WTC11 (cell line): ENCODE measurements around the gene XDH.

Experiments
- ATF6 ChIP-seq: sonication (generic); formaldehyde crosslinking; IDR thresholded peaks from 2 replicates; pipeline ENCODE4 v1.8.1; 2023; ENCODE audit warnings: mild to moderate bottlenecking, missing genetic modification reagents
- CTCF ChIP-seq: fragments of 200-600 bp; IDR thresholded peaks from 2 replicates; pipeline ENCODE4 v1.8.0; 2022; ENCODE audit warnings: antibody characterized with exemption
- GABPB1 ChIP-seq: sonication (generic); formaldehyde crosslinking; IDR thresholded peaks from 2 replicates; pipeline ENCODE4 v1.8.1; 2023; ENCODE audit warnings: mild to moderate bottlenecking, missing genetic modification reagents
- TEAD4 ChIP-seq: sonication (generic); formaldehyde crosslinking; IDR thresholded peaks from 2 replicates; pipeline ENCODE4 v1.8.0; 2022; ENCODE audit warnings: mild to moderate bottlenecking, missing genetic modification reagents
- ZNF121 ChIP-seq: sonication (generic); formaldehyde crosslinking; IDR thresholded peaks from 2 replicates; pipeline ENCODE4 v1.8.0; 2023; ENCODE audit warnings: missing genetic modification reagents
- ZNF423 ChIP-seq: fragments of 250-450 bp; sonication (Bioruptor Pico); IDR thresholded peaks from 2 replicates; pipeline ENCODE4 v2.1.2; 2022; ENCODE audit warnings: mild to moderate bottlenecking, moderate library complexity

GRCh38 chr2:31296641-31297287, 117.8 kb downstream of the XDH start:
- no peak for TF ChIP-seq ZNF423
- no peak for TF ChIP-seq CTCF
- TF ChIP-seq ATF6: no peak
- TF ChIP-seq TEAD4 (CRISPR knock-in tag): no peak
- no peak for TF ChIP-seq ZNF121
- no peak for TF ChIP-seq GABPB1
